OCI-LY3 (cell line): ENCODE data around the gene PLTP.

Experiments used
- H2AFZ ChIP-seq: fragments of 200-600, 300-600 bp; shearing (Covaris generic); 2 replicates; pipeline ENCODE4 v1.6.0; 2014; ENCODE audit warnings: antibody characterized with exemption, low read depth, low read length
- H3K27ac ChIP-seq: fragments of 200-600, 300-600 bp; sonication (generic); 2 replicates; pipeline ENCODE4 v1.5.1; 2014; ENCODE audit warnings: mild to moderate bottlenecking, low read length, moderate library complexity, mixed read lengths
- H3K27me3 ChIP-seq: fragments of 200-600, 300-600 bp; sonication (generic); 2 replicates; pipeline ENCODE4 v1.6.1; 2014; ENCODE audit warnings: low read depth, low read length, mixed read lengths
- H3K36me3 ChIP-seq: fragments of 200-600, 300-600 bp; sonication (generic); replicated peaks from 2 replicates; pipeline ENCODE3; 2014; ENCODE audit warnings: low read depth, low read length, mixed read lengths
- H3K4me1 ChIP-seq: fragments of 300-600, 200-600 bp; sonication (generic); 2 replicates; pipeline ENCODE4 v1.6.1; 2014; ENCODE audit warnings: low read length, mixed read lengths
- H3K4me2 ChIP-seq: fragments of 200-600, 300-600 bp; sonication (generic); 2 replicates; pipeline ENCODE4 v1.6.1; 2014; ENCODE audit warnings: low read length, mixed read lengths
- H3K4me3 ChIP-seq: fragments of 300-600, 200-600 bp; sonication (generic); 2 replicates; pipeline ENCODE4 v1.5.1; 2014; ENCODE audit warnings: antibody characterized with exemption, mild to moderate bottlenecking, low read length, moderate library complexity
- H3K79me2 ChIP-seq: fragments of 300-600, 200-600 bp; shearing (Covaris generic); 2 replicates; pipeline ENCODE4 v1.6.1; 2014; ENCODE audit warnings: mild to moderate bottlenecking, low read length, mixed read lengths
- H3K9ac ChIP-seq: fragments of 300-600, 200-600 bp; shearing (Covaris generic); 2 replicates; pipeline ENCODE4 v1.6.0; 2014; ENCODE audit warnings: mild to moderate bottlenecking, low read length, moderate library complexity
- H3K9me3 ChIP-seq: fragments of 200-600, 300-600 bp; shearing (Covaris generic); 2 replicates; pipeline ENCODE4 v1.6.1; 2014; ENCODE audit warnings: low read length, mixed read lengths; ENCODE audit not compliant: insufficient read depth
- H4K20me1 ChIP-seq: fragments of 200-600, 300-600 bp; sonication (generic); 2 replicates; pipeline ENCODE4 v1.6.1; 2016; ENCODE audit warnings: low read length, mixed read lengths; ENCODE audit not compliant: insufficient read depth
- EZH2phosphoT487 ChIP-seq: fragments of 200-600 bp; shearing (Covaris generic); IDR thresholded peaks from 2 replicates; pipeline ENCODE4 v1.6.1; 2018; ENCODE audit warnings: antibody characterized with exemption, mixed run types, low read depth
- TF ChIP-seq, protein P1 (sequence below): fragments of 200-600, 300-600 bp; sonication (generic); IDR thresholded peaks from 2 replicates; pipeline ENCODE4 v1.5.1; 2014; ENCODE audit warnings: antibody characterized with exemption, low read length, low read depth

Gene PLTP

DNA sequence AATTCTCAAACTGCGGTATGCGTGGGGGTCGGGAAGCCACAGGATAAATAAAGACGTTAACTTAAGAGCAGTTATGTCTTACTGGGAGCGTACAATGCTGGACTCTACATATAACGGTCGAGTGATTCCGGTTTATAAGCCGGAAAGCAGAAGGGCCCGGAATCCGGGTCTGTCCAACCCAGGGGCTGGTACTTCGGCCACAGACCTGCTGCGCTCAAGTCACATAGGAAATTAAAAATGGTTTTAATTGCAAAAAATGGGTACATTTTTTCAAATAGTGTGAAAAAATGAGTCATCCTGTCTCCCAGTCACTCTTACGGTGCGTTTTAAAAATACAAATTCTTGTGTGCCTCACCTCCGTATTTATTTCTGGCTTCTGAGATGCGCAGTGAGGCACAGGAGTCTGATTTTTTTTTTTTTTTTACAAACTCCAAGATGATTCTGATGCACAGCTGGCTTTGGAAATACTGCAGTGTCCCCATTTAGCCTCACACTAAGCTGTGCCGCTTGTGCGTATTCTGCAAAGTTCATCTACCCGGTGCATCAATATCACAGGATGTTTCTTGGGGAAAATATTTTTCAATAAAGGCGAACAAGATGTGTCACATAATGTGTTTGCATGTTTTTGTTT is 23.6 kb upstream of the PLTP start:
- H3K79me2 ChIP-seq = peaks cover 42% of the 10 kb centered on the region
- peak overlapping the region; percentile 0; the same call in 1 of the 2 replicates for H3K27ac ChIP-seq
- no peaks in the 10 kb centered on the region for H3K9me3 ChIP-seq
- H3K4me1 ChIP-seq = peaks cover 11% of the 10 kb centered on the region
- H3K9ac ChIP-seq = peak overlapping the region; percentile 63
- TF ChIP-seq, protein P1, sequence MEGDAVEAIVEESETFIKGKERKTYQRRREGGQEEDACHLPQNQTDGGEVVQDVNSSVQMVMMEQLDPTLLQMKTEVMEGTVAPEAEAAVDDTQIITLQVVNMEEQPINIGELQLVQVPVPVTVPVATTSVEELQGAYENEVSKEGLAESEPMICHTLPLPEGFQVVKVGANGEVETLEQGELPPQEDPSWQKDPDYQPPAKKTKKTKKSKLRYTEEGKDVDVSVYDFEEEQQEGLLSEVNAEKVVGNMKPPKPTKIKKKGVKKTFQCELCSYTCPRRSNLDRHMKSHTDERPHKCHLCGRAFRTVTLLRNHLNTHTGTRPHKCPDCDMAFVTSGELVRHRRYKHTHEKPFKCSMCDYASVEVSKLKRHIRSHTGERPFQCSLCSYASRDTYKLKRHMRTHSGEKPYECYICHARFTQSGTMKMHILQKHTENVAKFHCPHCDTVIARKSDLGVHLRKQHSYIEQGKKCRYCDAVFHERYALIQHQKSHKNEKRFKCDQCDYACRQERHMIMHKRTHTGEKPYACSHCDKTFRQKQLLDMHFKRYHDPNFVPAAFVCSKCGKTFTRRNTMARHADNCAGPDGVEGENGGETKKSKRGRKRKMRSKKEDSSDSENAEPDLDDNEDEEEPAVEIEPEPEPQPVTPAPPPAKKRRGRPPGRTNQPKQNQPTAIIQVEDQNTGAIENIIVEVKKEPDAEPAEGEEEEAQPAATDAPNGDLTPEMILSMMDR = no peak
- no peak for TF ChIP-seq EZH2phosphoT487
- H3K36me3 ChIP-seq = peaks cover 35% of the 10 kb centered on the region
- peak overlapping the region; percentile 73 for H3K4me2 ChIP-seq
- H3K27me3 ChIP-seq = no peaks in the 10 kb centered on the region
- H3K4me3 ChIP-seq = peak overlapping the region; percentile 80
- peak overlapping the region; percentile 11; the same call in 1 of the 2 replicates for H2AFZ ChIP-seq
- H4K20me1 ChIP-seq = peaks cover 13% of the 10 kb centered on the region

- no peak for TF ChIP-seq EZH2phosphoT487
- TF ChIP-seq, protein P1 = no peak
These were observed 22.8 kb upstream of the PLTP start, which contains the start of gene PCIF1 for GRCh38 chr20:45934586-45935415. Gene PCIF1, plus strand, starts transcription at chr20:45934683. Its CDS starts 4,317 bp downstream, at chr20:45939000.

GRCh38 chr20:45934046-45934585 is 22.2 kb upstream of the PLTP start:
- Histone ChIP-seq H3K9ac (peak overlapping the region; percentile 95), H3K4me2 (peak overlapping the region; percentile 79), H3K4me1 (peaks cover 11% of the 10 kb centered on the region), H3K4me3 (peak overlapping the region; percentile 80), H2AFZ (peak overlapping the region; percentile 79), H3K79me2 (peaks cover 42% of the 10 kb centered on the region), H3K36me3 (peaks cover 21% of the 10 kb centered on the region), H3K9me3 (no peaks in the 10 kb centered on the region), H4K20me1 (peaks cover 13% of the 10 kb centered on the region), H3K27me3 (no peaks in the 10 kb centered on the region), H3K27ac (peak overlapping the region; percentile 84)
- TF ChIP-seq EZH2phosphoT487 = no peak
- TF ChIP-seq, protein P1 = no peak

More at GRCh38 chr20:45934586-45935415, 22.8 kb upstream of the PLTP start, which contains the start of gene PCIF1:
- Histone ChIP-seq H3K36me3 (peaks cover 28% of the 10 kb centered on the region), H4K20me1 (peaks cover 13% of the 10 kb centered on the region), H3K79me2 (peaks cover 42% of the 10 kb centered on the region), H3K27me3 (no peaks in the 10 kb centered on the region), H3K27ac (peak within 1 kb of the TSS; percentile 84), H3K9me3 (no peaks in the 10 kb centered on the region), H3K4me1 (peaks cover 11% of the 10 kb centered on the region), H2AFZ (peak within 1 kb of the TSS; percentile 79), H3K9ac (peak within 1 kb of the TSS; percentile 95), H3K4me2 (peak within 1 kb of the TSS; percentile 79), H3K4me3 (peak within 1 kb of the TSS; percentile 80)
